NOMO-1 (cell line): ENCODE results near the gene PRKCE.
A peak's percentile ranks its signal among the peaks of the same experiment; 100 is the strongest.

Experiments used
- DNase-seq, 2 experiments: peaks; one replicate each; lab custom pipeline; 2025; ENCODE audit not compliant: unreplicated experiment in 2 of 2; lab: John Stamatoyannopoulos, UW

Gene PRKCE

GRCh38 chr2:45651415-45652089 is at the start of gene PRKCE:
PRKCE (plus strand) TSS chr2:45651675.
- DNase-seq: no peak

GRCh38 chr2:45602624-45603023 is 48.9 kb upstream of the PRKCE start:
- DNase-seq: no peak

- DNase-seq: no peak
These were observed 46.4 kb upstream of the PRKCE start for GRCh38 chr2:45605116-45605515.

- DNase-seq: no peak
These were observed 44.7 kb upstream of the PRKCE start for GRCh38 chr2:45606796-45607195.

GRCh38 chr2:45607701-45608100 is 43.8 kb upstream of the PRKCE start:
- DNase-seq: no peak

GRCh38 chr2:45610281-45611019 is 41.0 kb upstream of the PRKCE start:
- DNase-seq: peak; percentile 19 to 20

- DNase-seq: peak; percentile 90 to 93
These were observed 40.2 kb upstream of the PRKCE start, which contains the start of gene SRBD1 for GRCh38 chr2:45611020-45611859. SRBD1 (minus strand) TSS chr2:45611267; CDS start chr2:45605441, 5,826 bp downstream.

- no peak for DNase-seq
These were observed 39.2 kb upstream of the PRKCE start for GRCh38 chr2:45612285-45612684.

- DNase-seq: no peak
These were observed 38.7 kb upstream of the PRKCE start for GRCh38 chr2:45612731-45613130.

- DNase-seq: no peak
These were observed 37.1 kb upstream of the PRKCE start for GRCh38 chr2:45614330-45614729.

- DNase-seq: no peak
These were observed 36.5 kb upstream of the PRKCE start for GRCh38 chr2:45614871-45615415.

GRCh38 chr2:45616658-45617411 is 34.6 kb upstream of the PRKCE start:
- DNase-seq: no peak

GRCh38 chr2:45617496-45617895 is 34.0 kb upstream of the PRKCE start:
- no peak for DNase-seq

- DNase-seq: no peak
These were observed 29.0 kb upstream of the PRKCE start for GRCh38 chr2:45622336-45623075.

- DNase-seq: no peak
These were observed 28.4 kb upstream of the PRKCE start for GRCh38 chr2:45623098-45623497.

- no peak for DNase-seq
These were observed 25.7 kb upstream of the PRKCE start for GRCh38 chr2:45625824-45626223.

- peak in 1 of 2 experiments; percentile 28 for DNase-seq
These were observed 24.9 kb upstream of the PRKCE start for GRCh38 chr2:45626387-45627221.

GRCh38 chr2:45627911-45628310 is 23.6 kb upstream of the PRKCE start:
- DNase-seq: no peak

- no peak for DNase-seq
These were observed 21.5 kb upstream of the PRKCE start for GRCh38 chr2:45629971-45630370.
